ENCODE results near the gene AJAP1. TPM values are rescaled to one million over a fixed set of nuclear protein-coding genes. Genes with fewer than 3 reads are reported as not detected.
A peak's percentile ranks its signal among the peaks of the same experiment; 100 is the strongest.

The AJAP1 gene
- total and polyA plus RNA-seq, 2 of the 8 experiments (the other 6 are each of a cell fraction or from before 2014, with no cell fraction given), result 1.9 to 6.2 TPM

- Histone ChIP-seq H3K9me3 (ENCODE audit: insufficient read depth in 2 of 2, low read depth in 1 of 2, low read length in 1 of 2) (peaks cover 7 to 13% of the 10 kb centered on the region in 2 experiments; a peak in 3 of 4 replicates), H3K79me1 (ENCODE audit: low read depth, low read length) (no peaks in the 10 kb centered on the region), H3K56ac (replicated peaks; ENCODE audit: insufficient read length, low read depth, low read length) (no peak overlapping the region), H3K14ac (ENCODE audit: insufficient read length) (no peak overlapping the region), H4K91ac (replicated peaks; ENCODE audit: insufficient read length, low read length) (no peak overlapping the region), H2AFZ (ENCODE audit: low read length) (no peak overlapping the region), H4K8ac (ENCODE audit: extremely low read depth, insufficient read depth, low read length) (no peak overlapping the region), H2AK5ac (ENCODE audit: low read depth, low read length) (no peak overlapping the region), H2BK20ac (ENCODE audit: low read length) (no peak overlapping the region), H3K9ac (replicated peaks in 1 of 4; ENCODE audit: extremely low read depth in 1 of 4, low read depth in 3 of 4, low read length in 3 of 4) (no peak overlapping the region), H3K4me2 (ENCODE audit: insufficient read depth in 1 of 2, low read depth in 2 of 2, low read length in 2 of 2) (no peak overlapping the region), H3K27me3 (replicated peaks in 1 of 4; ENCODE audit: control insufficient read depth in 3 of 4, extremely low read depth in 1 of 4, insufficient read depth in 3 of 4, low read length in 3 of 4) (no peaks in the 10 kb centered on the region), H3K27ac (ENCODE audit: low read depth, low read length) (no peak overlapping the region), H2BK12ac (ENCODE audit: low read depth, low read length) (no peak overlapping the region), H4K20me1 (replicated peaks in 1 of 2; ENCODE audit: control insufficient read depth in 1 of 2, insufficient read depth in 2 of 2, low read length in 2 of 2) (no peaks in the 10 kb centered on the region), H3K18ac (ENCODE audit: extremely low read depth, low read length) (no peak overlapping the region), H2BK5ac (ENCODE audit: low read depth, low read length) (no peak overlapping the region), H3K4me1 (replicated peaks in 1 of 4; ENCODE audit: control insufficient read depth in 3 of 4, insufficient read depth in 4 of 4, low read length in 3 of 4) (no peaks in the 10 kb centered on the region), H3K4me3 (ENCODE audit: extremely low read depth in 1 of 4, insufficient read depth in 2 of 4, low read depth in 3 of 4, low read length in 4 of 4) (no peak overlapping the region), H2BK120ac (replicated peaks; ENCODE audit: low read depth, low read length) (no peak overlapping the region), H3K36me3 (ENCODE audit: control insufficient read depth in 2 of 4, insufficient read depth in 4 of 4, low read length in 3 of 4) (no peaks in the 10 kb centered on the region), H4K5ac (ENCODE audit: insufficient read length, low read depth, low read length) (no peak overlapping the region), H2BK15ac (ENCODE audit: low read length) (no peak overlapping the region), H3K79me2 (ENCODE audit: control insufficient read depth in 1 of 2, insufficient read depth in 2 of 2, low read length in 2 of 2) (no peaks in the 10 kb centered on the region), H3K23ac (ENCODE audit: insufficient read length) (no peak overlapping the region), H3K4ac (replicated peaks; ENCODE audit: insufficient read length, low read depth, low read length) (no peak overlapping the region), H3K23me2 (ENCODE audit: low read depth, low read length) (no peaks in the 10 kb centered on the region)
- FAIRE-seq (no peak), DNase-seq (ENCODE audit: low read depth in 1 of 2, low spot score in 2 of 2) (peak in 1 of 2 experiments; percentile 23)
- ChIA-PET POLR2A (ENCODE audit: partially characterized antibody) (no interaction called here), CTCF (ENCODE audit: partially characterized antibody) (interaction anchor here (0.7 to 1.2 kb wide), 4 partner anchors 8 to 644 kb away, joined by 3 read pairs; no protein-coding TSS in a partner anchor)
- 86% methylated on average over 4 of the region's 4 CpGs; no CpG with 5 or more reads in 1 of the 2 experiments for WGBS, 2 experiments (ENCODE audit: extremely low coverage in 1 of 2, insufficient coverage in 1 of 2, insufficient read length in 1 of 2, insufficient replicate concordance in 2 of 2, low coverage in 1 of 2, low lambda C conversion rate in 2 of 2, missing lambda C conversion rate in 1 of 2)
- TF ChIP-seq TAF7 (optimal IDR thresholded peaks at IDR 0.05; ENCODE audit: borderline replicate concordance, low read depth, low read length), result no peak
Observed at GRCh38 chr1:4837031-4837600, 182.7 kb downstream of the AJAP1 start.

All from H1 (cell line).